Ectodermal cell (in vitro differentiated cells): ENCODE results near the gene TM7SF3.
"Not testable (repeated sequence)": the region's sequence is repeated elsewhere in the genome, so short reads cannot be mapped to it uniquely, and the experiment has no call there.

Experiments
- H3K27ac ChIP-seq: 2 replicates; pipeline ENCODE4 v1.7.0; 2013; ENCODE audit warnings: mild to moderate bottlenecking, low read depth, low read length; ENCODE audit not compliant: insufficient read depth, poor library complexity, severe bottlenecking
- H3K27me3 ChIP-seq: 2 replicates; pipeline ENCODE4 v1.7.0; 2013; ENCODE audit warnings: mild to moderate bottlenecking, low read length; ENCODE audit not compliant: insufficient read depth, control insufficient read depth, poor library complexity, severe bottlenecking
- H3K36me3 ChIP-seq: one replicate; pipeline ENCODE4 v1.7.0; 2013; ENCODE audit warnings: low read length; ENCODE audit not compliant: control insufficient read depth, insufficient read depth
- H3K4me1 ChIP-seq: one replicate; pipeline ENCODE4 v1.7.0; 2013; ENCODE audit warnings: low read length; ENCODE audit not compliant: control insufficient read depth, insufficient read depth
- H3K4me3 ChIP-seq: 2 replicates; pipeline ENCODE4 v1.7.0; 2013; ENCODE audit warnings: low read depth, low read length, control low read depth; ENCODE audit not compliant: insufficient read depth
- H3K9me3 ChIP-seq: 2 replicates; pipeline ENCODE4 v1.7.0; 2013; ENCODE audit warnings: mild to moderate bottlenecking, low read length, moderate library complexity; ENCODE audit not compliant: control insufficient read depth
- WGBS, 2 experiments: methylation state at CpG; one replicate each; pipeline ENCODE4 v1.1.7; 2013; ENCODE audit warnings: missing lambda C conversion rate in 2 of 2; 5-methylcytosine and 5-hydroxymethylcytosine counted together

The TM7SF3 gene

GRCh38 chr12:27040637-27041036 lies 26.5 kb upstream of the TM7SF3 start:
- not testable (repeated sequence) for H3K27ac ChIP-seq, H3K27me3 ChIP-seq, H3K4me1 ChIP-seq, H3K36me3 ChIP-seq, H3K4me3 ChIP-seq, H3K9me3 ChIP-seq
- whole genome bisulfite sequencing, 2 experiments: 100% methylated on average over 1 of the region's 4 CpGs

DNA sequence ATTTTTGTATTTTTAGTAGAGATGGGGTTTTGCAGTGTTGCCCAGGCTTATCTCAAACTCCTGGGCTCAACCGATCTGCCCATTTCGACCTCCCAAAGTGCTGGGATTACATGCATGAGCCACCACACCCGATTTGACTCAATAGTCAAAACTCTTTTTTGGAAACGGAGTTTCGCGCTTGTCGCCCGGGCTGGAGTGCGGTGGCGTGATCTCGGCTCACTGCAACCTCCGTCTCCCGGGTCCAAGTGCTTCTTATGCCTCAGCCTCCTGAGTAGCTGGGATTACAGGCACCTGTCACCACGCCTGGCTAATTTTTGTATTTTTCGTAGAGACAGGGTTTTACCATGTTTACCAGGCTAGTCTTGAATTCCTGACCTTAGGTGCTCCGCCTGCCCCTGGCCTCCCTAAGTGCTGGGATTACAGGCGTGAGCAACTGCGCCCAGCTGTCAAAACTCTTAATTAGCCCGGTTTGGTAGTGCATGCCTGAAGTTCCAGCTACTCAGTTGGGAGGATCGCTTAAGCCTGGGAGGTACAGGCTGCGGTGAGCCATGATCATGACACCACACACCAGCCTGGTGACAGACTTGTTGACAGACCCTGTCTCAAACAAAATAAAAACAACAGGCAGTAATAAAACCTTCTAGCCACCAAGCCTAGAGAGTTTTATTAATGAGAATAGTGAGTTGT lies 20.6 kb upstream of the TM7SF3 start:
- H3K4me1 ChIP-seq: no peaks in the 10 kb centered on the region
- H3K27ac ChIP-seq: no peak overlapping the region
- no peaks in the 10 kb centered on the region for H3K9me3 ChIP-seq
- no peaks in the 10 kb centered on the region for H3K27me3 ChIP-seq
- no peak overlapping the region for H3K4me3 ChIP-seq
- 91 to 95% methylated on average over 21 of the region's 21 CpGs for WGBS, 2 experiments
- no peaks in the 10 kb centered on the region for H3K36me3 ChIP-seq

DNA sequence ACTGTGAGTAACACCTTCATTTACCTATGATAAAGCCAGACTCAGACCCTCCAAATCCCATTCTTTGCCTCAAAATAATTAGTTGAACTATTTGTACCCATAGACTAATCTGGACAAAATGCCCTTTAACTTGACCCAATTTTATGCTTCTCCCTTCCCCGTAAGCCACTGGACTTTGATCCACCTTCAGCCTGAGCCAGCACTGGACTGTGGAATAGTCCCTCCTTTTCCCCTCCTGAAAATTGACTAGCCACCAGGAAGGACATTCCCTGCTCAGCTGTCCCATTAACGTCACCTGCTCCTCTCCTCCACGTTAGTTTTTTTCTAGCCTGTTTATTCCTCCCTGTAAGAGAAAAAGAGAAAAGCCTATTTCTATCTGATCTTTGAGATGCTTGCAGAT lies 18.5 kb upstream of the TM7SF3 start:
- no peak overlapping the region for H3K4me3 ChIP-seq
- no peaks in the 10 kb centered on the region for H3K27me3 ChIP-seq
- H3K36me3 ChIP-seq: peaks cover 9% of the 10 kb centered on the region
- H3K27ac ChIP-seq: no peak overlapping the region
- no peaks in the 10 kb centered on the region for H3K9me3 ChIP-seq
- no peaks in the 10 kb centered on the region for H3K4me1 ChIP-seq
- WGBS, 2 experiments: 95 to 99% methylated on average over 3 of the region's 3 CpGs

DNA sequence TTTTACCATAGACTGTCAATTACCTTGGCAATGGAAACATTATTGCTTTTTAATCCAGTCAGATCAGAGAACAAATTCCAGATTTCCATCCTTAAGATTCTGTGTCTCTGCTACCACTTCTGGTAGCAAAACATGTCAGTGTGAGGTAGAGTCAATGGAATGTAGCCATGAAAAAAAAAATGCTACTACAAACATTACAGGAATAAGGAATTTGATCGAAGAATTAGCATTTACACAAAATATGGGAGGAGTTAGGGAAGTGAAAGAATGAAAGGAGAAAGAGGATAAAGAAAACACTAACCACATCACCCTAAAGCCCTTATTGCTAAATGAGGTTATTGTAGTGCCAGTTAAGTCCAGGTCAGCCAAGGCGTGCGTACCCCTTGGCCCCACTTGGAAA lies 17.3 kb upstream of the TM7SF3 start:
- 93 to 94% methylated on average over 2 to 3 of the region's 3 CpGs for WGBS, 2 experiments
- H3K4me3 ChIP-seq: no peak overlapping the region
- H3K27ac ChIP-seq: no peak overlapping the region
- H3K4me1 ChIP-seq: no peaks in the 10 kb centered on the region
- H3K36me3 ChIP-seq: peaks cover 14% of the 10 kb centered on the region
- H3K27me3 ChIP-seq: no peaks in the 10 kb centered on the region
- no peaks in the 10 kb centered on the region for H3K9me3 ChIP-seq

DNA sequence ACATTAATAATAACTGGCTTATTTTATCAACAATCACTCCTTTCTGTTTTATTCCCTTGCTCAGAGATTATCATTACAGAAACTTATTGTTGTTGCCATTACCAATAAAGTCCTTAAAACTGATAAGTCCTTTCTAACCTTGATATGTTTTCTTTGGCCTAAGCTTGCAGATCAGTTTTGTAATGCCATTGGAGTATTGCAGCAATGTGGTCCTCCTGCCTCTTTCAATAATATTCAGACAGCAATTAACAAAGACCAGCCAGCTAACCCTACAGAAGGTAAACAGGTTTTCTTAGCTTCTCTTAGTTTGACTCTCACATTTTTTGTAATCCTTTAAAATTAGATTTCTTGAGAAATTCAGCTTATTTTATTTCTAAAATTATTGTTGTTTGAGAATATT lies 12.1 kb upstream of the TM7SF3 start:
- peaks cover 5% of the 10 kb centered on the region for H3K4me1 ChIP-seq
- H3K4me3 ChIP-seq: no peak overlapping the region
- peaks cover 14% of the 10 kb centered on the region for H3K36me3 ChIP-seq
- H3K27me3 ChIP-seq: no peaks in the 10 kb centered on the region
- no peak overlapping the region for H3K27ac ChIP-seq
- H3K9me3 ChIP-seq: no peaks in the 10 kb centered on the region

GRCh38 chr12:27025116-27025515 lies 10.9 kb upstream of the TM7SF3 start:
- Histone ChIP-seq H3K4me3 (no peak overlapping the region), H3K27me3 (no peaks in the 10 kb centered on the region), H3K36me3 (peaks cover 14% of the 10 kb centered on the region), H3K27ac (no peak overlapping the region), H3K4me1 (peaks cover 5% of the 10 kb centered on the region), H3K9me3 (no peaks in the 10 kb centered on the region)
- 84 to 90% methylated on average over 1 of the region's 1 CpG for WGBS, 2 experiments

GRCh38 chr12:27024291-27024690 lies 10.1 kb upstream of the TM7SF3 start:
- Histone ChIP-seq H3K4me3 (no peak overlapping the region), H3K27me3 (no peaks in the 10 kb centered on the region), H3K9me3 (no peaks in the 10 kb centered on the region), H3K36me3 (peaks cover 14% of the 10 kb centered on the region), H3K4me1 (peaks cover 5% of the 10 kb centered on the region), H3K27ac (no peak overlapping the region)
- WGBS, 2 experiments: 100% methylated on average over 1 of the region's 1 CpG

DNA sequence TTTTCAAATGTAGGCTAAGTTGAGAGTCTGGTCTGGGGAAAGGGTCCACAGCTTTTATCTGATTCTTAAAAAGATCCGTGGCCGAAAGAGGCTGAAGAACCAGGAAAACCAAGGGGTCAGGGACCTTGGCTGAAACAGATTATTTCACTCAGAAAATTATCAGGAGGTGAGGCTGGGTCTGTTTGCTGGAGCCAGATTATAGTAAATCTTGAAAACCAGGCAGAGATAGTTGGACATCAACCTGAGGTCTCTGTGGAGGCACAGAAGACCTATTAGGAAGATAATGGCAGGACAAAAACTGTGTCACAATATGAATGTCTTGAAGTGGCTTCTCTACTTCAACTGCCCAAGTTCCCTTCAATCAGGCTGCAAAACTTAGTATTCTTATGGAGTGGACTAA lies 6.6 kb upstream of the TM7SF3 start:
- Histone ChIP-seq H3K4me3 (no peak overlapping the region), H3K27me3 (no peaks in the 10 kb centered on the region), H3K9me3 (no peaks in the 10 kb centered on the region), H3K4me1 (peaks cover 5% of the 10 kb centered on the region), H3K36me3 (no peaks in the 10 kb centered on the region), H3K27ac (no peak overlapping the region)
- WGBS, 2 experiments: 91 to 96% methylated on average over 2 of the region's 2 CpGs

GRCh38 chr12:27018037-27018436 lies 3.9 kb upstream of the TM7SF3 start:
- H3K4me1 ChIP-seq: no peaks in the 10 kb centered on the region
- H3K27ac ChIP-seq: no peak overlapping the region
- no peak overlapping the region for H3K4me3 ChIP-seq
- H3K27me3 ChIP-seq: no peaks in the 10 kb centered on the region
- H3K9me3 ChIP-seq: no peaks in the 10 kb centered on the region
- no peaks in the 10 kb centered on the region for H3K36me3 ChIP-seq
- 88 to 95% methylated on average over 1 of the region's 1 CpG for WGBS, 2 experiments

- not testable (repeated sequence) for H3K4me3 ChIP-seq, H3K4me1 ChIP-seq, H3K36me3 ChIP-seq, H3K27ac ChIP-seq, H3K9me3 ChIP-seq, H3K27me3 ChIP-seq
- WGBS, 2 experiments: 86 to 93% methylated on average over 4 to 5 of the region's 5 CpGs
These were observed 3.1 kb upstream of the TM7SF3 start for GRCh38 chr12:27017163-27017823.
